ENCODE data around the gene USP32.
"Not testable (repeated sequence)": the region's sequence is repeated elsewhere in the genome, so short reads cannot be mapped to it uniquely, and the experiment has no call there.

- not testable (repeated sequence) for TF ChIP-seq CTCF, POLR2A (IDR thresholded peaks at IDR 0.05)
Observed at GRCh38 chr17:60190032-60190431, 201.9 kb downstream of the USP32 start.

Measured in right lobe of liver (tissue), 4 donors.